Effector CD8-positive, alpha-beta T cell (primary cell): Measurements from ENCODE around the gene TAB3.

ENCODE experiments used
- DNase-seq: peaks from one replicate; lab custom pipeline; 2025; lab: John Stamatoyannopoulos, UW

The TAB3 gene

DNA sequence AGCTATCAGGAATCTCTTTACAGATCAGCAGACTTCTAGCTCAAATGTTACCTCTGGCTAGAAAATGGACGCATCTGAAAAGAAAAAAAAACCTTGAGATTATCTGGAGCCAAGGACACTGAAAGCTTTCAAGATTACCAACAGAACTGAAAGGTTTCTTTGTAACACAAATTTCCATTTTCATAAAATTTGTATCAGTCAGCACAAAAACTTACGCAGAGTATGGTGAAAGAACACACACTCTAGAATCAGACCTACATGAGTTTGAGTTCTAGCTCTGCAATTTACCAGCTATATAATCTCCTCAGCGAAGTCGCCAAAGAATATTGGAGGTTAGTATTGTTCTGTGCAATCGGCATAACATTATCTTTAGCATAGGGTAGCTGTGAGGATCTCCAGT is 1.8 kb downstream of the TAB3 start:
- no peak for DNase-seq

DNA sequence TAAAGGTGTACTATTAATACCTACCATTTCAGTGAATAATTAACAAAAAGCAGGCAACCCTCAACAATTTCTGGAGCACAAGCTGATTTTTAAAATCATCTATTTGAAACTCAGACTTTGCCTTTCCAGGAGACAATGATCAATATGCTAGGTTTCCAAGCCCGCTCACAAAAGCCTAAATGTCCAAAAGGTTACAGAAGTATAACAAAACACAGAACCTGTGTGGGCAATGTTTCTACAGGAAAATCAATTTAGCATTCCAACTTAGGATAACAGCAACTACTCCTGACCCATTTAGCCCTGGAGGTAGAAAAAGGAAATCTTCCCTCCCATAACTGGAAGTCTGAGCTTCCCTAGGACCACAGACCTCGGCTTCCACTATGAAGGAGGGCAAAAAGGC is 3.9 kb downstream of the TAB3 start:
- DNase-seq: no peak

DNA sequence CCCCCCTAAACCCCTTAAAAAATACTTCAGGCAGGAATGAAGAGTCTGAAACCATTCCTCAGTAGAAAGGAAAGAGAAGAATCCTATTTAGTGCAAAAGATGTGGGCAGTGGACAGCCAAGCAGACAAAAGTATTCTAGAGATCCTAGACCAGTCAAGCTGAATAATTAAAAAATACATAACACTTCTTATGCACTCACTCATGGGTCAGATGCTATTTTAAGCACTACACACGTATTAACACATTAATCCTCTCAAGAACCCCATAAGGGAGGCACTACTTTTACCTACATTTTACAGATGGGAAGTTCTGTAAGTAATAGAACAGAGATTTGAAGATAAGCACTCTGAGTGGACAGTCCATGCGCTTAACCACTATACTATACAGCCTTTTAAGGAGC is 5.9 kb downstream of the TAB3 start:
- no peak for DNase-seq

DNA sequence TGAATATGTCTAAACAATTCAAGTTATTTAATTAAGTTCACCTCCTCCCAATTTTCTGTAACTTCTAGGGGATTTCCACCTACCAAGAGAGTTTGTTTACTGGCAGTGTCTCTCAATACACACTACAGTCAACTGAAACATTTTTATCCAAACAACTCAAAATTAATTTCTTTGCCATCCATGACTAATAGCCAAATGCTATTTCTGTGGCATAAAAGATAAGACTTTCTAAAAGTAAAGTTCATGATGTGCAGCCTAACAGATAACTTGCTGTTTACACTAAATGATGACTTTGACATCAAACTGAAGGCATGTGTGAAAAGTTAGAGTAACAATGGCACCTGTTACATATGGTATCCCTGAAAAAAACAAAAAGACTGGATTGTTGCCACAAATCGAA is 7.3 kb downstream of the TAB3 start:
- DNase-seq: no peak

DNA sequence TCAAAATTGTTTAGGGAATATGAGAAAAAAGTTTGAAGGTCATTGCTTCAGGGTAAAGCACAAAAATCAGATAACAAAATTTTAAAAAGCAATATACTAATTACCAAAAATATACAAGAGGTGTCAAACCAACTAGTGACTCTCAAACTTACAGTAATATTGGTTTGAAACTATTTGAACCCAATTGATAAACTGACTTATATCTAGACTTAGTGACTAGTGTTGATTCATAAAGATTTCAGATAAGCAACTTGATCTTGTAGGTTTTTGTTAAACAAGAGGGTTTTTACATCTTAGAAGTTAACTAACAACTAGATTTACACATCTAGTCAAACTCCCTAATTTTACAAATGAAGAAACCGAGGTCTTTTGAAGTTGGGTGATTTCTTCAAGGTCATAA is 7.7 kb downstream of the TAB3 start:
- DNase-seq: no peak

DNA sequence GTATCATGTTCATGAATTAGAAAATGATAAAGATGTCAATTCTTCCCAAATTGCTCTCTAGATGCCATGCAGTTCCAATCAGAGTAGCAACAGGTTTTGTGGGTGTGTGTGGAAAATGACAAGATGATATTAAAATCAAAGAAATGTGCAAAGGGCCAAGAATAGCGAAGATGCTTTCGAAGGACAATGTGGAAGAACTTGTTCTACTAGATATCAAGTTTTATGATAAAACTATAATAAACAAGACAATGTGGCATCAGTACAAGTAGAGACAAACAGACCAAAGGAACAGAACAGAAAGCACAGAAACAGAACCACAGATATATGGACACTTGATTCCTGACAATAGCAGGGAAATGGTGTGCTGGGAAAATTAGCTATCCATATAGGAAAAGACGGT is 9.0 kb downstream of the TAB3 start:
- no peak for DNase-seq

DNA sequence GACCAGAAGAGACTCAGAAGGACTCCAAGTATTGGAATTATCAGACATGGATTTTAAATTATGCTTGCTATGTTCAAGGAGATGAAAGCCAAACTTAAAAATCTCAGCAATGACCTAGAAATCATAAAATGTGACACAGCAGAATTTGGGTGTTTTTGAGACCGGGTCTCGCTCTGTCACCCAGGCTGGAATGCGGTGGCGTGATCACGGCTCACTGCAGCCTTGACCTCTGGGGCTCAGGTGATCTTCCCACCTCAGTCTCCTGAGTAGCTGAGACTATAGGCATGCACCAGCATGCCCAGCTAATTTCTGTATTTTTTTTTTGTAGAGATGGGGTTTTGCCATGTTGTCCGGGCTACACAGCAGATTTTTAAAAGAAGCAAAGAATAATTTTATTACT is 12.7 kb downstream of the TAB3 start:
- DNase-seq: no peak

DNA sequence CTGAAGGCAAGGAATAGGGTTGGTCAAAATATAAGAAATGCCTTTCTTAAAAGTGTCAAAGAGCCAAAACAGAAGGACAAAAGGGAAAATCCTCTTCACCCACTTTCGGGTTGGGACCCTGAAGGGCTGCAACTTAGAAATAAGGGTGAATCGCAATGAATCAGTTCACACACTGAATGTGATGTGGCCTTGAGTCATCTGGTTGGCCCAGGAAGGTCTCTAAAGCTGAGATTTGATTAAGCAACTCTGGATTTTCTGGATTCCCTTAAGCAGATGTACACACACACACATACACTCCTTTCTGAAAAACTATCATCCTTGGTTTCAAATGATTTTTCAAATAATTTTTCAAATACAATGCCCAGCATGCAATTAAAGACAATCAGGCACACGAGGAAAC is 13.1 kb downstream of the TAB3 start:
- no peak for DNase-seq

DNA sequence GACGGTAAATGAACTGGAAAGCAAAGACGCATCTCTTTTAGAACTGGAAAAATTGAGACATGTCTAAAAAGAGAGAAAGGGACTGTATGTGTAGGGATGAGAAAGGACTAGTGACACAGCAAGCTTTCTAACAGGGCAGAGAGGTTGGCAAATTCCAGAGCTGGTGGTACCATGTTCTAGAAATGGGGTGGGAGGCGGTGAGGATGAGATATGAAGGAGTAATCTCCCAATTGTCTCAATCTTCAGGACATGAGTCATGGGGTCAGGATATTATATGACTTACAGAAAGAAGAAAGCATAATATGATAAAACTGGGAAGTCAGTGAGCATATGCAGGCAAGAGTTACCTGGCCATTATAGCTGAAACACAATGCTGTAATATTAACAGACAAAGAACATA is 14.2 kb downstream of the TAB3 start:
- DNase-seq: no peak

DNA sequence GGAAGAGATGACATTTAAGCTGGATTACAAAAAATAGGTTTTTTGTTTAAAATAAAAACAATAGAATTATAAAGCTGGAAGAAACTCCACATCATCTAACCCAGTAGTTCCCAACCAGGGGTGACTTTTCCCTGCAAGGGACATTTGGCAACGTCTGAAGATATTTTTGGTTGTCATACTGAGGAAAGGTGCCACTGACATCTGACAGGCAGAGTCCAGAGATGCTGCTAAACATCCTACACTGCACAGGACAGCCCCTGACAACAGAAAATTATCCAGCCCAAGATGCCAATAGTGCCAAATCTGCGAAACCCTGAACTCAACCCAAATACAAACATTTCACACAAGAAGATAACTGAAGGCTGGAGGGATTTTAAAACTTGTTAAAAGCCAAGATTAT is 18.5 kb downstream of the TAB3 start:
- DNase-seq: no peak

DNA sequence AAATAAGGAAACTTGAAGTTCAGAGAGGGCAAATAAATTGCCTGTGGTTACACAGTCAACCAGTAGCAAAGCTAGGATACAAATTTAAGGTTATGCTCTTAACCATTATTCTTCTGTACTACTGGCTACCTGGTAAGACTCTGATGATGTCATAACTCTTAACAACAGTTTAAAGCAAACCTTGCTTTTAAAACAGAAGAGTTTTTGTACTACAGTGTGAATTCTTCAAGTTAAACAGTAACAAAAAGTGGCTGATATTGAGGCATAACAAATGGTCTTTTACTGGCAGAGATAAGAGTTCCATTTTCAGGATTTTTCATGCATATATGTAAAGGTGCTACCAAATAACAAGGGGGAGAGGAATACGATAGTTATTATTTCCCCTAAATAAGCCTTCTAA is 23.4 kb downstream of the TAB3 start:
- DNase-seq: no peak

DNA sequence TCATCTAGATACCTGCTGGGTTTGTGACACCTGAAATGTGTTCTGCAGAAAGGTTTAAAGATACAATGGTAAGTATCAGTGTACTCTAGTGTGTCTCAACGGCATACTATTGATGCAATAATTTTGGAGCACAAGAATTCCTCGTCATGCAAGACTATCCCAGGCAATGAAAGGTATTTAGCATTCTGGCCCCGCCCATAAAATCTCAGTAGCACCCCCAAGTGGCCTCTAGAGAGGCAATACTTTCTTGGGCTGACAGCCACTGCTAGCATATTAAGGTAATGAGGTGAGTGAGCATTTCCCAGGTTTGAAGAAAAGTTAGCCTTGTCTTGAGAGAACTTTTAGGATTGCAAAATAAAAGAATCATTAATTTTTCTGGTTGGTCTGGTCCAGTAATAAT is 24.0 kb downstream of the TAB3 start:
- no peak for DNase-seq

DNA sequence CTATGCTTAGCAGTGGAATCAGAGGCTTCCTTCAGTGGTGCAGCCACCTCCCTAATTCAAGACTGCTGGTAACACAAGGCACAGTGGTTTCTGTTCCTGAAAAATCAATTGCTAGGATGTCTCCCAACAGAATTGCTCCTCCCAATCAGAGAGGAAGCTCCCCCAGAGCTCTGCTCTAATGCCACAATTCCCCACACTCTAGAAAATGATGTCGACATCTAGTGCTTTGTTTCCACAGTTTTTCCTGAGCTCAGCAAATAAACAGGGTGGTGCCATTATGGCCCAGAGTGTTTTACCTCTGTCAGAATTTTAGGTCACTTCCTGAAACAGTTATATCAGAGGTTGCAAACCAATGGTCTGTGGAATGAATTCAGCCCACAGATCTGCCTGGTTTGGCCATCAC is 24.7 kb downstream of the TAB3 start:
- DNase-seq: no peak

DNA sequence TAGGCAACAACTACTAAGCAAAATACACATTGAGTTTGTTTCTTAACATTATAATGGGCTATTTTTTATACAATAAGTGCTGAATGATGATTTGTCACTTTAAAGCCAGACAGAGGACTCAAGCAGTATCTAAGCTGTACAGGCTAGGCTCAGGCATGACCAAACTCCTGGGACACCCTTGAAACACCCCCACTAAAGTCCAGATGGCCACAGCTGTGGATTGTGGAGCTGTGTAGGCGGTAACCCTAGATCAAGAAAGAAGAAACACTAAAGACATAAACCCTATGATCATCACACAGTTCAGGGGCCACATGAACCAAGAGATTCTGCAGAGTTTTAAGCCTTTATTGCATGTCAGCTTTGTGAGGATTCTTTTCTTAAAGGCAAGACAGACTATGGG is 25.1 kb downstream of the TAB3 start:
- DNase-seq: no peak

DNA sequence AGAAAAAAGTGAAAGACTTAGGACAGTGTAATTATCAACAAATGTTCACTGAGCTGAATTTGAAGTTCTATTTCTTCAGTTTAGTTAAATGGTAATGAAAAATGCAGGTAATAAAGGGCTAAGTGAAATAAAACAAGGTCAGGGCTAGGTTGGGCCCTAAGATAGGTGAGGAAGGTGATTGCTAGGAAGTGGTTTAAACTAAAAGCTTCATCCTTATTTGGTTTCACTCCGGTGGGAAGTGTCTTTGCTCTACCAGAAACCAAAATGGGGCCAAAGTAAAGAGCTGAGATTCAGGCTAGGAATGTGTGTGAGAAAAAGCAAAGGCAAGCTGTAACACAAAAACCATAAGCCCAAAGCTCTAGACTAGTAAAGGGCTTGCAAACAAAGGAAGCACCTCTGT is 31.0 kb downstream of the TAB3 start:
- no peak for DNase-seq

DNA sequence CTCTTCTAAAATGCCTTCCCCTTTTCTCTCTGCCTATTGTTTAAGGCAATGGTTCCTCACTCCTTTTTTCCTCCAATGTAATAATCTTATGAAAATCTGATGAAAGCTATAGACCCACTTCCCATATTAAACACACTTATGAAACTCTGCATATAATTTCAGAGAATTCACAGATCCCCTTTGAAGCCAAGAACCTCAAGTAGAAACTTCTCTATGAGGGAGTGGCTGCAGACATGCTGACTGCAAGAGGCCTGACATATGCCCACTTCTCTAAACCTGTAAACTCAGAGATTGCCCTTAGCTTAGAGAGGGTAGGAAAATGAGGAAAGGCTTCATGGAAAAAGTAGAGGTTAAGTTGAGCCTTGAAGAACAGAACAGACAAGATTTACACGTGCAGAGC is 37.6 kb downstream of the TAB3 start:
- no peak for DNase-seq

DNA sequence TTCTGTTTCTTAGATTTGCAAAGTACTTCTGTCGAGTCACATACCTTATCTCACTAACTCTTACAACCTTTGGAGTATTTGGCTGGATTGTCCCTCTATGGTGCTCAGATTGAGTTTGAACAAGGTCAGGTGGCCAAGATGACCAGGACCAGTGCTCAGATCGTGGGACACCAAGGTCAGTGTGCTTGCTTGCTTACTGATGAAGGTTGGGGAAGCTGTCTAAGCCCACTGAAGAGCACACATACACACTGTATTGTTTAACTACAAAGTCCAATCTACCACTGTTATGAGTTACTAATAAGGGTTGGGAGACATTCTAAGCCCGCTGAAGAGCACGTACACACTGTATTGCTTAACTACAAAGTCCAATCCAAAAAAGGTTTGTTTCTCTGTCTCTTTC is 53.7 kb downstream of the TAB3 start:
- no peak for DNase-seq

DNA sequence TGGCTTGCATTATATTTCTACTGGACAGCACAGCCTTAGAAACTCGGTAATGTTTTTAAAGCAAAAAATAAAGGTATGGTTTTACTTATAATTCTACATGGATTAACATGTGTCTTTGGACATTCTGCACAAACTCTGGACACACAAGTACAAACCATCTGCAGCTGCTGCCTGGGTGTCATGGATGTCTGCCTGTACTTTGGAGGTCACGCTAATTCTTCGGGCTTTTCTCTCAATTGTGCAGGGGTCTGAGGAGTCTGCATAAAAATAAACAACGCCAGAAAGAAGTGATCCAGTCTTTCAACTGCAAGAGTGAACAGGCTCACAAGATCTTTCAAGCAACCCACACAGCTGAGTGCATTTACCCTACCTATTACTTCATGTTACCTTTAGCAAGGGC is 55.2 kb downstream of the TAB3 start:
- no peak for DNase-seq

DNA sequence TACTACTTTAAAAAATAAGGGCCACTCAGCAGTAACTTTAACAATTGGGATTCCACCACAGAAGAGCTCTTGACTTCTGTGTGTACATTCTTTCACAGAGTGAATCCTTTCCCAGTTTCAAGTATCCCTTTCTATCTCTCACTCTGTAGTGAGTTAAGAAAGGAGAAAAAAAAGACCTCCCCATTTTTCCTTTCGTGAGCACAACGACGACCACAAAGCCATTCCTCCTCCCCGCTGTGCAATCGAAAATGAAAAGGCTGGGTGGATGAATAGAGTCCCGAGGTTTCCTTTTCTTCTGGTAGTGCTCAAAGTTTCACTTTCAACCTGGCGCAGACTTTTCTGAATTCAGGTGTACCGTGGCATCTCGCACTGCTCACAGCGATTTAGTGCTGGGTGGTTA is 58.0 kb downstream of the TAB3 start:
- no peak for DNase-seq

DNA sequence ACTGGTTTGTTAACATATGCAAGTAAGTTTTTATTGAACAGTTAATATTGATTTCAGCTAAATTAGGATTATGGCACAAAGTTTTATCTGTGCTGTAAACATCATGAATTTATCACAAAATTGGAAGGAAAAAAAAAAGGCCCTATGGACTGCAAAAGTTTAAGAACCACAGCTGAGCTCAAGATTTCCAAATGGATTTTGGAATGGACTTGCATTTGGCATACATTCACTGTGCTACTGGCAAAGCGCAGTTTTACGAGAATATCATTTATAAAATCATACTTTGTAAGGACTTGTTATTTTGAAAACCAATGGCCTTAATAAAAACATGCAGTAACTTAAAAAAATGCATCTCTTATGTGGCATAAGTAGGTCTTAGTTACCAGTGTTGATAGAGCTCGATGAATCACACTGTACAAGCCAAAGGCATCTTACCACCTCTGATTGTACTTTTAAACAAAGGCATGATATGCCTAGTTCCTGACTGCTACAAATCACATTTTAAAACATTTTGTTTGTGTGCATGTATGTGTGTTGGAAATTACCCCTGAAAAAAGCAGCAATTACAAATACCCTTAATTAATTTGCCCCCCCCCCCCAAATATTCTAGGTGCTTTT is 58.6 kb downstream of the TAB3 start:
- DNase-seq: no peak

DNA sequence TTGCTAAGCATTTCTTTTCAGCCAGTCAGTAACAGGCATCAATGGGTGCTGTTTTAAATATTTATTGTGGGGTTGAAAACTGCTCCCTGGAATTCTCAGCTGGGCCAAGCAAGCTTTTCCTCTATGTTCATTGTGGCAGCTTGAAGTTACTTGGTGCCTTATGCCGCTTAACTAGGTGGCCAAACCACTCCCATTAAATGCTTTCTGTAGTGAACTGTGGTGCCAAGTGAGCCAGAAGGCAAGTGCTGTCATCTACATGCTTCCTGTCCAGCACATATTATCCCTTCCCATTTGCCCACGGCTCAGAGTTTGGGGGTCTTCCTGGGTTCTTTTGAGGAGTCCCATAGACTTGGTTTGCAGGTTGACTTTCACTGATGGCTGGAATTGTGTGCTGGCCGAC is 64.8 kb downstream of the TAB3 start:
- DNase-seq: no peak

DNA sequence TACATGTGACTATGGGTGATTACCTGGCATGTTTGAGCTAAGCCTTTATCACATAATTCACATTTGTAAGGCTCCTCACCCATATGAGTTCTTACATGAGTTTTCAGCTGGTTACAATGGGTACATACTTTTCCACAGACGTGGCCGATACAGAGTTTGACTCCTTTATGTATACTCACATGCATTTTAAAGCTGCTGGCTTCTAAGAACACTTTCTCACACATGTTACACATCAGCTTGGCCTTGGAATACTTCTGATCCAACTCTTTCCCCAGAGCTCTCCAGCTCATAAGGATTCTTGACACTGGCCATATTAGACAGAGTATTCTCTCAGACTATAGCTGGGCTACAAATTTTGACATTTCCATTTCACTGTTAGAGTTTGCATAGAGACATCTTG is 66.3 kb downstream of the TAB3 start:
- no peak for DNase-seq

DNA sequence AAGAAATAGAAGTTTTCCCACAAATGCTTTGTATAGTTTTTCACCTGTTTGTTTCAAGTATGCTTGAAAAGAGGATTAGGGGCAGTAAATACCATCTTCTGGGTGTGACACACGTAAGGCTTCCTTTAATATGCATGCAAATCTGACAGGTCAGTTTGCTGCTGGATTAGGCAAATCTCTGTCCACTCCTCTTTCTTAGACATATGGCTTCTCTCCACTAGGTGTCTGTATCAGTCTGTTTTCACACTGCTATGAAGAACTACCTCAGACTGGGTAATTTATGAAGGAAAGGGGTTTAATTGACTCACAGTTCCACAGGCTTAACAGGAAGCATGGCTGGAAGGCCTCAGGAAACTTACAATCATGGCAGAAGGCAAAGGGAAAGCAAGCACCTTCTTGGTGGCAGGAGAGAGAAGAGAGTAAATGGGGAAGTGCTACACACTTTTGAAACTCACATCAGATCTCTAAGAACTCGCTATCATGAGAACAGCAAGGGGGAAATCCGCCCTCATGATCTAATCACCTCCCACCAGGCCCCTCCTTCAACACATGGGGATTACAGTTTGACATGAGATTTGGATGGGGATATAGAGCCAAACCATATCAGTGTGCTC is 66.9 kb downstream of the TAB3 start:
- no peak for DNase-seq

DNA sequence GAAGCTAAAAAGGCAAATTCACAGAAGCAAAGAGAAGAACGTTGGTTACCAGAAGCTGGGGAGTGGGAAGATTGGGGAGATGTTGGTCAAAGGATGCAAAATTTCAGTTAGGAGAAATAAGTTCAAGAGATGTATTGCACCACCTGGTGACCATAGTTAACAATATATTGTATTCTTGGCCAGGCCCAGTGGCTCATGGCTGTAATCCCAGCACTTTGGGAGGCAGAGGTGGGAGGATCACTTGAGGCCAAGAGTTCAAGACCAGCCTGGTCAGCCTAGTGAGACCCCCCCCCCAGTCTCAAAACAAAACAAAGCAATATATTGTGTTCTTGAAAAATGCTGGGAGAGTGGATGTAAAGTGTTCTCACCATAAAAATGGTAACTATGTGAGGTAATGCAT is 67.9 kb downstream of the TAB3 start:
- DNase-seq: no peak

DNA sequence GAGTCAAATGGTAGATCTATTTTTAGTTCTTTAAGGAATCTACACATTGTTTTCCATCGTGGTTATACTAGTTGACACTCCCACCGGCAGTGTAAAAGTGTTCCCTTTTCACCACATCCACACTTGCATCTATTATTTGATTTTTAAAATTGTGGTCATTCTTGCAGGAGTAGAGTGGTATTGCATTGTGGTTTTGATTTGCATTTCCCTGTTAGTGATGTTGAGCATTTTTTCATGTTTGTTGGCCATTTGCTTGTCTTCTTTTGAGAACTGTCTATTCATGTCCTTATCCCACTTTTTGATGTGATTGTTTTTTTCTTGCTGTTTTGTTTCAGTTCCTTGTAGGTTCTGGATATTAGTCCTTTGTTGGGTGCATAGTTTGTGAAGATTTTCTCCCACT is 70.0 kb downstream of the TAB3 start:
- no peak for DNase-seq
